NCI-H2081 (cell line): ENCODE results near the gene PRR7.
"Not testable (repeated sequence)": the region's sequence is repeated elsewhere in the genome, so short reads cannot be mapped to it uniquely, and the experiment has no call there.

Source experiments
- DNase-seq, 2 experiments: peaks; one replicate each; lab custom pipeline; 2025; lab: John Stamatoyannopoulos, UW

PRR7 gene

GRCh38 chr5:177484902-177485549 is 38.4 kb downstream of the PRR7 start:
- no peak for DNase-seq

- DNase-seq = not testable (repeated sequence)
Observed at GRCh38 chr5:177485753-177486152, 39.1 kb downstream of the PRR7 start.

GRCh38 chr5:177486256-177486655 is 39.6 kb downstream of the PRR7 start:
- DNase-seq = no peak

- no peak for DNase-seq
Observed at GRCh38 chr5:177487144-177487543, 40.5 kb downstream of the PRR7 start.

GRCh38 chr5:177487975-177488374 is 41.4 kb downstream of the PRR7 start:
- no peak for DNase-seq

- DNase-seq = no peak
Observed at GRCh38 chr5:177489119-177489716, 42.6 kb downstream of the PRR7 start.

- no peak for DNase-seq
Observed at GRCh38 chr5:177490311-177490991, 43.8 kb downstream of the PRR7 start.

- DNase-seq = no peak
Observed at GRCh38 chr5:177490992-177491391, 44.4 kb downstream of the PRR7 start.

GRCh38 chr5:177491429-177491945 is 44.9 kb downstream of the PRR7 start:
- no peak for DNase-seq

GRCh38 chr5:177491983-177492746 is 45.6 kb downstream of the PRR7 start:
- no peak for DNase-seq

GRCh38 chr5:177492841-177493240 is 46.2 kb downstream of the PRR7 start:
- no peak for DNase-seq

GRCh38 chr5:177493795-177494345 is 47.3 kb downstream of the PRR7 start:
- DNase-seq = no peak

GRCh38 chr5:177494346-177495195 is 48.0 kb downstream of the PRR7 start:
- no peak for DNase-seq

- no peak for DNase-seq
Observed at GRCh38 chr5:177495243-177496060, 48.8 kb downstream of the PRR7 start.

GRCh38 chr5:177496070-177496726 is 49.6 kb downstream of the PRR7 start:
- no peak for DNase-seq

- peak; percentile 19 to 46 for DNase-seq
Observed at GRCh38 chr5:177496727-177497291, 50.2 kb downstream of the PRR7 start.

GRCh38 chr5:177497292-177498012 is 50.8 kb downstream of the PRR7 start, which contains the start of gene PDLIM7:
TSS of gene PDLIM7 (minus strand) at chr5:177497604. CDS start at chr5:177496512, 1,092 bp downstream.
- peak; percentile 88 to 93 for DNase-seq

GRCh38 chr5:177498013-177498787 is 51.6 kb downstream of the PRR7 start:
- DNase-seq = no peak
